Endothelial cell (in vitro differentiated cells): Measurements from ENCODE around the gene MED9. TPM values are rescaled to one million over a fixed set of nuclear protein-coding genes. Genes with fewer than 3 reads are reported as not detected.

Experiments
- DNase-seq: peaks from one replicate; pipeline ENCODE4 v3.0.0; 2021; ENCODE audit warnings: low spot score
- H3K27ac Mint-ChIP-seq: one replicate; pipeline ENCODE4 v1.8.0; 2021; ENCODE audit warnings: mixed read lengths, inconsistent platforms; ENCODE audit not compliant: unreplicated experiment
- H3K27me3 Mint-ChIP-seq: one replicate; pipeline ENCODE4 v1.8.0; 2021; ENCODE audit warnings: mild to moderate bottlenecking, moderate library complexity, mixed read lengths, inconsistent platforms; ENCODE audit not compliant: unreplicated experiment
- H3K36me3 Mint-ChIP-seq: one replicate; pipeline ENCODE4 v1.8.0; 2021; ENCODE audit warnings: mild to moderate bottlenecking, low read depth, mixed read lengths, inconsistent platforms; ENCODE audit not compliant: unreplicated experiment
- H3K4me1 Mint-ChIP-seq: one replicate; pipeline ENCODE4 v1.8.0; 2021; ENCODE audit warnings: mild to moderate bottlenecking, mixed read lengths, inconsistent platforms; ENCODE audit not compliant: unreplicated experiment
- H3K4me3 Mint-ChIP-seq: one replicate; pipeline ENCODE4 v1.8.0; 2021; ENCODE audit warnings: mild to moderate bottlenecking, mixed read lengths, inconsistent platforms; ENCODE audit not compliant: unreplicated experiment
- H3K9me3 Mint-ChIP-seq: one replicate; pipeline ENCODE4 v1.8.0; 2021; ENCODE audit warnings: mixed read lengths, inconsistent platforms; ENCODE audit not compliant: unreplicated experiment
- total RNA-seq: library from RNA; stranded (reverse); fragmentation: NEBNext Ultra II Directional; extraction: Animal tissue kit (Norgen Biotek cat#: 25700); gene quantifications from one replicate; pipeline ENCODE4 v1.2.1, GENCODE V29; 2021; ENCODE audit not compliant: unreplicated experiment
- TF ChIP-seq, protein P1 (sequence below): fragments of 200-600 bp; sonication (generic); IDR thresholded peaks from one replicate; pipeline ENCODE4 v1.5.0; 2021; ENCODE audit warnings: antibody characterized with exemption; ENCODE audit not compliant: unreplicated experiment

MED9 gene
- total RNA-seq, 1 donor from 2014 or later = 14.2 TPM

DNA sequence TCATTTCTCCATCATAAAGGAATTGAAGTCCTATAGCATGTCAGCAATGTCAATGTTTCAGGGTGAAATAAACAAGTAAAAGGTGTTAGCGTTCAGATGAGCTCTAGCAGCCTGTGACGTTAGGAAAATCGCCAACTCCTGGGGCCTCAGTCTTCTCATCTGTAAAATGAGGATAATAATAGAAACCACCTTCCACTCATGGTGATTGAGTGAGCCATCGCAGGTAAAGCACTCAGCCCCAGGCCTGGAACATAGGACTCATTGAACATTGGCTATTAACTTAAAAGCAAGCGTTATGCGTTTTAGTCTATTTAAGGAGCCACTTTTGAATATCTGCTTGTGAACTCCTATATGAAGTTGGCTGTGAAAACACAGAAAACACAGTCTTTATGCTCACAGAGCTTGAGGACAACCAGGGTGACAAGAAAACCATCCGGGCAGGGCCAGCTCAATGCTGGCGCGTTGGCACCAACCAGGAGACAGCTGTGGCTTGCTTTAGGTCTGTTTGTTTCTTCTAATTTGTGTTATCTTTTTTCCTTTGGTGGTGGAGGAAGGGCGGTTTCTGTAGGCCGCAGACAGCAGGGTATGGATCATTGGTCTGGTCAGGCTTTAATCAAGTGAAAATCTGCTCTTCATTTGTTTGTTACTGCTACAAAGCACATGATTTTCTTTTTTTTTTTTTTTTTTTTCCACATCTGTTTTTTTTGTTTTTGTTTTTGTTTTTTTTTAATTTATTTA lies 35.7 kb upstream of the MED9 start:
- H3K27ac Mint-ChIP-seq = no peak overlapping the region

GRCh38 chr17:17443173-17443572 lies 33.6 kb upstream of the MED9 start:
- H3K27ac Mint-ChIP-seq = no peak overlapping the region
- no peaks in the 10 kb centered on the region for H3K4me1 Mint-ChIP-seq
- TF ChIP-seq, protein P1, sequence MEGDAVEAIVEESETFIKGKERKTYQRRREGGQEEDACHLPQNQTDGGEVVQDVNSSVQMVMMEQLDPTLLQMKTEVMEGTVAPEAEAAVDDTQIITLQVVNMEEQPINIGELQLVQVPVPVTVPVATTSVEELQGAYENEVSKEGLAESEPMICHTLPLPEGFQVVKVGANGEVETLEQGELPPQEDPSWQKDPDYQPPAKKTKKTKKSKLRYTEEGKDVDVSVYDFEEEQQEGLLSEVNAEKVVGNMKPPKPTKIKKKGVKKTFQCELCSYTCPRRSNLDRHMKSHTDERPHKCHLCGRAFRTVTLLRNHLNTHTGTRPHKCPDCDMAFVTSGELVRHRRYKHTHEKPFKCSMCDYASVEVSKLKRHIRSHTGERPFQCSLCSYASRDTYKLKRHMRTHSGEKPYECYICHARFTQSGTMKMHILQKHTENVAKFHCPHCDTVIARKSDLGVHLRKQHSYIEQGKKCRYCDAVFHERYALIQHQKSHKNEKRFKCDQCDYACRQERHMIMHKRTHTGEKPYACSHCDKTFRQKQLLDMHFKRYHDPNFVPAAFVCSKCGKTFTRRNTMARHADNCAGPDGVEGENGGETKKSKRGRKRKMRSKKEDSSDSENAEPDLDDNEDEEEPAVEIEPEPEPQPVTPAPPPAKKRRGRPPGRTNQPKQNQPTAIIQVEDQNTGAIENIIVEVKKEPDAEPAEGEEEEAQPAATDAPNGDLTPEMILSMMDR = no peak
- no peaks in the 10 kb centered on the region for H3K36me3 Mint-ChIP-seq
- H3K9me3 Mint-ChIP-seq = no peaks in the 10 kb centered on the region
- H3K27me3 Mint-ChIP-seq = no peaks in the 10 kb centered on the region
- no peak overlapping the region for H3K4me3 Mint-ChIP-seq
- DNase-seq = no peak

More for the DNA sequence above, 35.7 kb upstream of the MED9 start:
- Mint-ChIP-seq H3K4me1 (no peaks in the 10 kb centered on the region), H3K9me3 (no peaks in the 10 kb centered on the region), H3K36me3 (no peaks in the 10 kb centered on the region), H3K27me3 (no peaks in the 10 kb centered on the region), H3K4me3 (no peak overlapping the region)
- TF ChIP-seq, protein P1 = no peak
- DNase-seq = no peak

GRCh38 chr17:17445296-17445924 lies 31.4 kb upstream of the MED9 start:
- Mint-ChIP-seq H3K27ac (no peak overlapping the region), H3K4me3 (no peak overlapping the region), H3K9me3 (no peaks in the 10 kb centered on the region), H3K36me3 (no peaks in the 10 kb centered on the region), H3K4me1 (no peaks in the 10 kb centered on the region), H3K27me3 (no peaks in the 10 kb centered on the region)
- TF ChIP-seq, protein P1 = no peak
- DNase-seq = no peak

DNA sequence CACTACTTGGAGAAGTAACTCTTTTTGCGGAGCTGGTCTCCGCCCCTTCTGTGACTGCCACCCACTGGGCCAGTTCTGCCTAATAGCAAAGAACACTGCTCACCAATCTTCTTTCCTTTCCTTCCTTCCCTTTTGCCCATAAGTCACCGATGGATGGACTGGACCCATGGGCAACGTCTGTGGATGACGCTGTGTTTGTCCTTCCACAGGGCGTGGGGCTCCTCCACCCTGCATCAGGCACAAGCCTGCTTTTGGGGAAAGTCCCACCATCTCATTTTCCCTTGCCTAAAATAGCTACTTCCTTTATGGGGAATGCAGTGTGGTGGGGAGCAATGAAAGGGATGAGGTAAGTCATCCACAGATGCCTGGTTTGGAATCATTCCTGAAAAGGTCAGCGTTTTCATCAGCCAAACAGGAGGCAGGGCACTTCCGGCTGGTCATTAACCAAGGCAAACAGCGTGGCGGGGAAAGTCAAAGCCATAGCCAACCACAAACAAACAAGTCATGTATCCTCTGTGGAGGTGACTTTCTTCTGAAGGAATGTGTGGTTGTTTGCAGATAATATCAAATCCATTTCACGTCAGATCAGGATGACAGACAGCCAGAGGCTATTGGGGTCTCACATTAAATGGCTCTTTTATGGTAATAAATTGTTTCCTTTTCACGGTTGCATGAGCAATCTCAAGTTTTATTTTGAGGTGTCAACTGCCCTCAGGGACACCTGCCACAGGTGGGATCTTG lies 30.7 kb upstream of the MED9 start:
- DNase-seq = no peak
- Mint-ChIP-seq H3K27me3 (no peaks in the 10 kb centered on the region), H3K36me3 (no peaks in the 10 kb centered on the region), H3K4me1 (no peaks in the 10 kb centered on the region), H3K9me3 (no peaks in the 10 kb centered on the region), H3K4me3 (no peak overlapping the region), H3K27ac (no peak overlapping the region)
- TF ChIP-seq, protein P1 = no peak
